ENCODE measurements around the gene CLIP1.
"Not testable (repeated sequence)": the region's sequence is repeated elsewhere in the genome, so short reads cannot be mapped to it uniquely, and the experiment has no call there.

- TF ChIP-seq, protein P1, sequence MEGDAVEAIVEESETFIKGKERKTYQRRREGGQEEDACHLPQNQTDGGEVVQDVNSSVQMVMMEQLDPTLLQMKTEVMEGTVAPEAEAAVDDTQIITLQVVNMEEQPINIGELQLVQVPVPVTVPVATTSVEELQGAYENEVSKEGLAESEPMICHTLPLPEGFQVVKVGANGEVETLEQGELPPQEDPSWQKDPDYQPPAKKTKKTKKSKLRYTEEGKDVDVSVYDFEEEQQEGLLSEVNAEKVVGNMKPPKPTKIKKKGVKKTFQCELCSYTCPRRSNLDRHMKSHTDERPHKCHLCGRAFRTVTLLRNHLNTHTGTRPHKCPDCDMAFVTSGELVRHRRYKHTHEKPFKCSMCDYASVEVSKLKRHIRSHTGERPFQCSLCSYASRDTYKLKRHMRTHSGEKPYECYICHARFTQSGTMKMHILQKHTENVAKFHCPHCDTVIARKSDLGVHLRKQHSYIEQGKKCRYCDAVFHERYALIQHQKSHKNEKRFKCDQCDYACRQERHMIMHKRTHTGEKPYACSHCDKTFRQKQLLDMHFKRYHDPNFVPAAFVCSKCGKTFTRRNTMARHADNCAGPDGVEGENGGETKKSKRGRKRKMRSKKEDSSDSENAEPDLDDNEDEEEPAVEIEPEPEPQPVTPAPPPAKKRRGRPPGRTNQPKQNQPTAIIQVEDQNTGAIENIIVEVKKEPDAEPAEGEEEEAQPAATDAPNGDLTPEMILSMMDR (IDR thresholded peaks at IDR 0.05), result not testable (repeated sequence)
- TF ChIP-seq EZH2 (IDR thresholded peaks at IDR 0.05), result not testable (repeated sequence)
Measured at GRCh38 chr12:122376751-122377150, 45.7 kb downstream of the CLIP1 start.

Measured in neural progenitor cell (in vitro differentiated cells).